ENCODE measurements around the gene LRRC4C.

Gene LRRC4C

GRCh38 chr11:41323446-41323845 is 136.0 kb downstream of the LRRC4C start:
- DNase-seq = no peak

- DNase-seq = no peak
Measured at GRCh38 chr11:41320653-41321052, 138.8 kb downstream of the LRRC4C start.

- no peak for DNase-seq
Measured at GRCh38 chr11:41320238-41320637, 139.2 kb downstream of the LRRC4C start.

- no peak for DNase-seq
Measured at GRCh38 chr11:41319434-41319833, 140.0 kb downstream of the LRRC4C start.

- no peak for DNase-seq
Measured at GRCh38 chr11:41316751-41317150, 142.7 kb downstream of the LRRC4C start.

GRCh38 chr11:41313226-41313625 is 146.2 kb downstream of the LRRC4C start:
- no peak for DNase-seq

- DNase-seq = no peak
Measured at GRCh38 chr11:41309716-41310115, 149.7 kb downstream of the LRRC4C start.

GRCh38 chr11:41309111-41309522 is 150.3 kb downstream of the LRRC4C start:
- DNase-seq = no peak

- DNase-seq = no peak
Measured at GRCh38 chr11:41308286-41308685, 151.2 kb downstream of the LRRC4C start.

- DNase-seq = no peak
Measured at GRCh38 chr11:41307296-41308080, 152.0 kb downstream of the LRRC4C start.

GRCh38 chr11:41306431-41306830 is 153.0 kb downstream of the LRRC4C start:
- no peak for DNase-seq

- DNase-seq = no peak
Measured at GRCh38 chr11:41301023-41301422, 158.4 kb downstream of the LRRC4C start.

- no peak for DNase-seq
Measured at GRCh38 chr11:41289408-41289807, 170.0 kb downstream of the LRRC4C start.

- no peak for DNase-seq
Measured at GRCh38 chr11:41286751-41287150, 172.7 kb downstream of the LRRC4C start.

GRCh38 chr11:41284354-41284753 is 175.1 kb downstream of the LRRC4C start:
- no peak for DNase-seq

- no peak for DNase-seq
Measured at GRCh38 chr11:41283191-41283930, 176.1 kb downstream of the LRRC4C start.

- DNase-seq = no peak
Measured at GRCh38 chr11:41282395-41282794, 177.1 kb downstream of the LRRC4C start.

GRCh38 chr11:41281131-41281742 is 178.2 kb downstream of the LRRC4C start:
- DNase-seq = no peak

- DNase-seq = no peak
Measured at GRCh38 chr11:41274831-41275230, 184.6 kb downstream of the LRRC4C start.

- DNase-seq = no peak
Measured at GRCh38 chr11:41273908-41274307, 185.5 kb downstream of the LRRC4C start.

GRCh38 chr11:41267451-41267850 is 192.0 kb downstream of the LRRC4C start:
- no peak for DNase-seq

GRCh38 chr11:41256041-41256440 is 203.4 kb downstream of the LRRC4C start:
- no peak for DNase-seq

GRCh38 chr11:41254966-41255365 is 204.5 kb downstream of the LRRC4C start:
- no peak for DNase-seq

GRCh38 chr11:41250408-41250935 is 209.0 kb downstream of the LRRC4C start:
- no peak for DNase-seq
